Left renal cortex interstitium (tissue), 4 donors: Measurements from ENCODE around the gene DLL1. TPM values are rescaled to one million over a fixed set of nuclear protein-coding genes. Genes with fewer than 3 reads are reported as not detected.

Experiments
- DNase-seq, 4 donors: peaks; one replicate each; pipeline ENCODE4 v3.0.0-alpha.2; 2013; ENCODE audit warnings: low read depth in 4 of 4, low spot score in 2 of 4, missing footprints in 1 of 4
- polyA plus RNA-seq, 4 donors: library from polyadenylated mRNA; unstranded; fragments of 120-200 nt; gene quantifications; one replicate each; pipeline ENCODE4 v1.2.1, GENCODE V29; 2013; ENCODE audit not compliant: insufficient read length in 4 of 4

DLL1 gene
- polyA plus RNA-seq, 4 donors = 7.0 to 14.7 (median 11.1) TPM

DNA sequence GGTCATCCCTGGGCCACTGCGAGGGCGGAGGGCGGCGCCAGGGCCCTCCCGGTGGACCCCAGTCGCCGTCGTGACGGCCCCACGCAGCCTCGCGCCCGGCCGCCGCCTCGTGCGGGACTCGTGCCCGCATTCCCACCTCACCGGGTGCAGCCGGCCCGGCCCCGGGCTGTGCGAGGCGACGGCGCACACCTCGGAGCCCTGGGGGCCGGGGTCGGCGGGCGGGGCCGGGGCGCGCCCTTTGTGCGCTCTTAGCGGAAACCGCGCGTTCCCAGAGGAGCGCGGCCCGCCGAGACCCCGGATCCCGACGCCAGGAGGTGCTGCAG is 5.5 kb upstream of the DLL1 start:
- DNase-seq = no peak

GRCh38 chr6:170295510-170296422 is 4.9 kb upstream of the DLL1 start:
- no peak for DNase-seq

- no peak for DNase-seq
These were observed 4.1 kb upstream of the DLL1 start for GRCh38 chr6:170294813-170295509.

DNA sequence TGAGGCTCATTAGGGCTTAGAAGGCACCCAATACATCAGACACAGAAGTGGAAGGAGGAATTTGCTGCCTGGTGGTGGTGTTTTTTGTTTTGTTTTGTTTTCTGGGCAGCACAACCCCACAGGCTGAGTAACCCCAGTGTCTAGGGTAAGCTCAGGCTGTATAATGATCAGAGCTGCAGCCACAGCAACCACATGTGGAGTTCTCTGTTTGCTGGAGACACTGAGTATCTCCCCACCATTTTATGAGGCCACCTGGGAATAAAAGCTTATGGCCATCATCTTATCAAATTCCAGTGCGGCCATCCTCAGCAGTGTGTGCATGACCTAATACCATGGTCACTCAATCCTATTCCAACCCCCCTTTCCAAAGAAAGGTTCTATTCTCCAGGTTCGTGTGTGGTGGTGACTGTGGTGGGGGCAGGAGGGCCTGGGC is 3.4 kb upstream of the DLL1 start:
- DNase-seq = no peak

- DNase-seq = no peak
These were observed 2.7 kb upstream of the DLL1 start for GRCh38 chr6:170293341-170294231.

GRCh38 chr6:170292407-170293158 is 1.7 kb upstream of the DLL1 start:
- DNase-seq = no peak

DNA sequence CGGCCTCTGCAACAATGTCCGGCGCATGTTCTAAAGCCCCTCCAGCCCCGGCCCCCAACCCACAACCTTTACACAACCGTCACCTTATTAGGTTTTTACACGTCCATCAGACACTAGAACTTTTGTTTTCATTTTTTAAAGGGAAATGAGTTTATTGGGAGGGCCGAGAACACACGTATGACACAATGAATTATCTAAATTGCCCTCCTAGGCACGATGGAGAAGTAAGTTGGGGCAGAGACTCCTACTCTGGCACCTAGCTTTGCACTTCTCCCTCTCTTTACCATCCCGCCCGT is 1.2 kb upstream of the DLL1 start:
- DNase-seq = no peak

DNA sequence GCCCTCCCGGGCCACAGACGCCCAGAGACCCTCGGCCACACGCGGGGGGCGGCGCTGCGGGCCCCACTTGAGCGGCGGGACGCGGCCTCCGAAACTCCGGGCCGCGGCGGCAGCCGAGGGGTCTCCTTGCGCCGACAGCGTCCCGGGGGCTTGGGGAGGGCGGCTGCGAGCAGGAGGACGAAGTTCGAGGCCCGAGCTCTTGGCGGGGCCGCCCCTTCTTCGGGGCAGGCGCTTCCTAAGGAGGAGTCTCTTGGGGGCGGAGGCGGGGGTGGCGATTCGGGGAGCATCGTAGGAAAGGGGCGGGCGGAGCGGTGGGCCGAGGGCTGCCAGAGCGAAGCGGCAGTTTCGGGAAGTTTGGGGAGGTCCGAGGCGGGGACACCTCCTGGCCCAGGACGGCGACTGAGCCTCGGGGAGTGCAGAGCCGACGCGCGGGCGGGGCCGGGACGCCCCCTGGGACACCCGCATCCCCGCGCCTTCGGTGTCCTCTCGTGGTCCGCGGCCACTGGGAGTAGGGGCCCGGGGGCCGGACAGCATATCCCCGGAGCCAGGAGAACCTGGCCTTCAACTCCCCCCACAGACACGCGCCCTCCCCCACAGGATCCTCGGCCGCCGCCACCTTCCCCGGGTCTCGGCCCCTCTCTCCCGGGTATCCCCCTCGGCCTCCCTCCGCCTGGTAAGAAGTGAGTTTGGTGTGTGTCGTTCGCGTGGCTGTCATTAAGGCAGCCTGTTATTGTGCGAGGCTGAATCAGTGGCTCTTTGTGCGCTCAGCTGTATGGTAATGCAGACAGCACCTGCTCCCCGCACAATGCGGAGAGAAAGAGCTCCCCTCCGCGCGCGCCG is 613 bp upstream of the DLL1 start:
- no peak for DNase-seq

GRCh38 chr6:170289951-170290295 is 955 bp downstream of the DLL1 start:
- DNase-seq = no peak

- no peak for DNase-seq
These were observed 1.5 kb downstream of the DLL1 start for GRCh38 chr6:170289180-170289931.

DNA sequence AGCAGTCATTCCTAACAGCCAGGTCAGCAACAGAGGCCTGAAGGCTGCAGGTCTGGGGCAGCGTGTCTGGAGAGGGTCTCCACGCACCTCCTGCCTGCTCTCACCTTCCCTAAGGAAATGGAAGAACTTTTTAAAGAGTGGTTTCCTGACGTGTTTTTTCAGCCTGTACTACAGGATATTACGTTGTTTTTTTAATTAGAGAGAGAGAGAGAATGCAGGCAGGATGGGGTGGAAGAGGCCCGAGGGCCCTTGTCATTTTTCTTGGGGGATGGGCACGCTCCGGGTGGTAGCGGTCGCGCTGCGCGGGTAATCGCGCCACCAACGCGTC is 2.1 kb downstream of the DLL1 start:
- DNase-seq = no peak

DNA sequence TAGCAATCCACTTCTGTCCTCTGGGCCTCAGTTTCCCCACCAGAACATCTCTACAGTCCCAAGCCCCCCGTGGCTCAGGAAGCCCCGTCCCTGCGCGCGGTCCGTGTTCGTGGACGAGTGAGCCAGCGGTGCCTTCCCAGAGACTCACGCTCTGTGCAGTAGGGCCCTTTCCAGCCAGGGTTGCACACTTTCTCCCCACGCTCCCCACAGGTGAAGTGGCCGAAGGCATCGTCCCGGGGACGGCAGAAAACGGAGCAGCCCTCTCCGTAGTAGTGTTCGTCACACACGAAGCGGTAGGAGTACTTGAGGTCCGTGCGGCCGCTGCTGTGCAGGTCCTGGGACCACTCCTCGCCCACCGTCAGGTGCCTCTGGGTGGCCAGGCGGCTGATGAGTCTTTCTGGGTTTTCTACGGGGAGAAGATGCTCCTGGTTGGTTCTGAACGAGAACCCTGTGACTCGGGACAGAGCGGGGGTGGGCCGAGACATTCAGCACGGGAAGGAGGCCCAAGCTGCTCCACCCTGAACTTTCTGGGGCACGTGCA is 2.7 kb downstream of the DLL1 start:
- DNase-seq = no peak

DNA sequence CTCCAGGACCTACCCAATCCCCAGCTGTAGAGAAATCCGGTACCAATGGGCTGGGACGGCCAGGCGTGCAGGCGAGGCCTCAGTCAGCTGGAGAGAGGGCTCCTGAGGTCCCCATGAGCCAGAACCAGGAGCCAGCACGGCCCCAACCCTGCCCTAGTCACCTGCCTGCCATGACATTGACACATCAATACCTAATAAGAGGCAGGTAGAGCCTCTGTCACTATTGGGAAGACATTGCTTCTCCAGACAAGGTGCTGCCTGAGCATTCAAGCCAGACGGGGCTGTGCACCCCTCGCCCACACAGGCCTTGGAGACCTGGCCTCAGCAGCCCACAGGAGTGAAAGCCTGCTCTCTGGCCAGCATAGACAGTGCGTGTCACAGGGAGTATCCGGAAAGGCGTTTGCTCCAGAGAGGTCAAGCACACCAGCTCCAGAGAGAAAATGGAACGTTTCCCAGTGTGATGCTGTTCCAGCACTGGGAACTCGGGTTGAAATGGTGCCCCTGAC is 3.5 kb downstream of the DLL1 start:
- DNase-seq = no peak

DNA sequence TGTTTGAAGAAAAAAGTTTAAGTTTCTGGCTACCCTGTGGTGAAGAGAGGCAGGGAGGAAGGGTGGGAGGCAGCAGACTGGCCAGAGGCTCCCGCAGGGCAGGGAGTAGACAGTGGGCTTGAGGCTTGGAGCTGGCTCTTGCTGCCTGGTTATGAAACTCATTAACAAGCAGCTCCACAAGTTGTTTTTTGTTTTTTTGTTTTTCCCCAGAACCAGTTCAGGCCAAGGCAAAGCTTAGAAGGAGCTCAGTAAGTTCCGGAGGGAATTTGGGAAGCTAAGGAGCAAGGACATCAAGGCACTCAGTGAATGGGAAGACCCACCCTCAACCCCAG is 4.0 kb downstream of the DLL1 start:
- no peak for DNase-seq

- no peak for DNase-seq
These were observed 4.5 kb downstream of the DLL1 start for GRCh38 chr6:170286246-170286933.

- no peak for DNase-seq
These were observed 5.4 kb downstream of the DLL1 start for GRCh38 chr6:170285482-170285881.

- no peak for DNase-seq
These were observed 5.9 kb downstream of the DLL1 start for GRCh38 chr6:170284866-170285469.
